ENCODE results near the gene HHIPL1. TPM values are rescaled to one million over a fixed set of nuclear protein-coding genes. Genes with fewer than 3 reads are reported as not detected.

Gene HHIPL1
- total RNA-seq, 3 donors from 2014 or later (not counting 1 experiment from before 2014, with no cell fraction given), result not detected

DNA sequence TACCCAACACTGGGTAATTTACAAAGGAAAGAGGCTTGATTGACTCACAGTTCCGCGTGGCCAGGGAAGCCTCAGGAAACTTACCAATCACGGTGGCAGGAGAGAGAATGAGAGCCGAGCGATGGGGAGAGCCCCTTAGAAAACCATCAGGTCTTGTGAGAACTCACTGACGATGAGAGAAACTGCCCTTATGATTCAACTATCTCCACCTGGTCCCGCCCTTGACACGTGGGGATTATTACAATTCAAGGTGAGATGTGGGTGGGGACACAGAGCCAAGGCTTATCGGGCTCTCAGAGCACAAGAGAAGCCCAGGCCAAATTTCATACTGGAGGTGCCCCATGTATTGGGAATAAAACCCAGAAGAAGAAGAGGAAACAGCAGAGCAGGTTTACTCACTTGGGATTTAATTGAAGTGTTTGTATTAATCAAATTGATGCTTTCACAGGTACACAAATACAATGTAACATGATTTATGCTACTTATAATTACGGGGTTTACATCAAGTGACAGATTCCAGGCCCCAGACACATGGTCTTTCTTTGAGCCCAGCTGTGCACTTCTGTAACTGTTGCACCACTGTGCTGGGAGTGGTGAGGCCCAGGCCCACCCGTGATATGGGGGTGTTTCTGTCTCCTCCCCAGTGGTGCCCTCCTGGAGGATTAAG is 32.7 kb upstream of the HHIPL1 start:
- TF ChIP-seq CTCF (IDR thresholded peaks at IDR 0.05), result no peak
- Mint-ChIP-seq H3K36me3 (no peaks in the 10 kb centered on the region), H3K4me1 (peaks cover 0 to 11% of the 10 kb centered on the region in 2 donors), H3K4me3 (no peak overlapping the region), H3K9me3 (no peaks in the 10 kb centered on the region), H3K27me3 (ENCODE audit: low read depth in 2 of 2) (peaks cover 11 to 17% of the 10 kb centered on the region in 2 donors), H3K27ac (no peak overlapping the region)
- WGBS (ENCODE audit: insufficient coverage), result 88% methylated on average over 11 of the region's 11 CpGs
- H3K27me3 ChIP-seq (ENCODE audit: control insufficient read depth, insufficient read depth, low read length), result no peaks in the 10 kb centered on the region
- intact Hi-C loops (cut with micrococcal nuclease), result no loop called here
- ATAC-seq, result no peak
- peaks cover 7% of the 10 kb centered on the region for H3K4me1 ChIP-seq (ENCODE audit: control insufficient read depth, insufficient read depth, low read length)
- H3K9me3 ChIP-seq (ENCODE audit: control insufficient read depth, insufficient read depth, low read length), result no peaks in the 10 kb centered on the region
- no peaks in the 10 kb centered on the region for H3K36me3 ChIP-seq (ENCODE audit: control insufficient read depth, insufficient read depth, low read length)
- H3K4me3 ChIP-seq (ENCODE audit: low read length), result no peak overlapping the region
- DNase-seq, result no peak
- H3K27ac ChIP-seq (ENCODE audit: low read length), result no peak overlapping the region

DNA sequence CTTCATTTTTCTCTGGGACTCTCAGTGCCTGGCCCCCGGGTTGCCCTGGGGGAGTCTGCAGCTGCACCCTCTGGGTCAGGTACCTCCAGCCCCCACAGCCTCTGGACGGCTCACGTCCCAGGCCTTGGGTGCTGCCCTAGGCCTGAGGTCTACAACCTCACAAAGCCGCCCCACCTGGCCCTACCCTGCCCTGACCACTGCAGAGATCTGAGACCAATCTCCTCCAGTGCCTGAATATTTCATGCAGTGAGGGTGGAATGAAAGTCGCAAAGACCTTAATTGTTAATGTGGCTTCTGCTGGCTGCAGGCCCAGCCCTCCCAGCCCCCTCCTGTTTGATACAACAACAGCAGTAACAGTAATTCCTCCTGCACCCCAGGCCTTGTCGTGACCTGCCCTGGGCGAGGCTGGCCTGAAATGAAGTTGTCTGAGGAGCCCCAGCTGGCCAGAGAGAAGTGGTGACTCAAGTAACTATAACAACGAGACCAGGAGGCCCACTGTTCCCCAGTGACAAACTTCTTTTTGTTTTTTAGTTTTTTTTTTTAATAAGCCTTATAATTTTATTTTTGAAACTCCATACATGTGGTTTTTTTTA is 32.1 kb upstream of the HHIPL1 start:
- Mint-ChIP-seq H3K27ac (no peak overlapping the region), H3K36me3 (no peaks in the 10 kb centered on the region), H3K9me3 (no peaks in the 10 kb centered on the region), H3K27me3 (ENCODE audit: low read depth in 2 of 2) (peaks cover 11 to 17% of the 10 kb centered on the region in 2 donors), H3K4me3 (no peak overlapping the region), H3K4me1 (peaks cover 0 to 11% of the 10 kb centered on the region in 2 donors)
- no peaks in the 10 kb centered on the region for H3K27me3 ChIP-seq (ENCODE audit: control insufficient read depth, insufficient read depth, low read length)
- ATAC-seq (no peak), DNase-seq (no peak)
- peaks cover 7% of the 10 kb centered on the region for H3K4me1 ChIP-seq (ENCODE audit: control insufficient read depth, insufficient read depth, low read length)
- WGBS (ENCODE audit: insufficient coverage), result 85% methylated on average over 8 of the region's 8 CpGs
- intact Hi-C loops (cut with micrococcal nuclease), result no loop called here
- no peaks in the 10 kb centered on the region for H3K36me3 ChIP-seq (ENCODE audit: control insufficient read depth, insufficient read depth, low read length)
- no peaks in the 10 kb centered on the region for H3K9me3 ChIP-seq (ENCODE audit: control insufficient read depth, insufficient read depth, low read length)
- no peak for TF ChIP-seq CTCF (IDR thresholded peaks at IDR 0.05)
- H3K27ac ChIP-seq (ENCODE audit: low read length), result no peak overlapping the region
- H3K4me3 ChIP-seq (ENCODE audit: low read length), result no peak overlapping the region

GRCh38 chr14:99615497-99616157 is 29.3 kb upstream of the HHIPL1 start:
- WGBS (ENCODE audit: insufficient coverage), result 69% methylated on average over 7 of the region's 7 CpGs
- intact Hi-C loops (cut with micrococcal nuclease), result no loop called here
- Histone ChIP-seq H3K4me1 (ENCODE audit: control insufficient read depth, insufficient read depth, low read length) (peaks cover 5% of the 10 kb centered on the region), H3K36me3 (ENCODE audit: control insufficient read depth, insufficient read depth, low read length) (no peaks in the 10 kb centered on the region), H3K9me3 (ENCODE audit: control insufficient read depth, insufficient read depth, low read length) (no peaks in the 10 kb centered on the region), H3K27me3 (ENCODE audit: control insufficient read depth, insufficient read depth, low read length) (peaks cover 8% of the 10 kb centered on the region), H3K27ac (ENCODE audit: low read length) (no peak overlapping the region), H3K4me3 (ENCODE audit: low read length) (no peak overlapping the region)
- Mint-ChIP-seq H3K27ac (no peak overlapping the region), H3K36me3 (no peaks in the 10 kb centered on the region), H3K4me1 (no peaks in the 10 kb centered on the region), H3K27me3 (ENCODE audit: low read depth in 2 of 2) (peaks cover 11 to 17% of the 10 kb centered on the region in 2 donors), H3K4me3 (no peak overlapping the region), H3K9me3 (no peaks in the 10 kb centered on the region)
- no peak for ATAC-seq
- no peak for TF ChIP-seq CTCF (IDR thresholded peaks at IDR 0.05)
- DNase-seq, result no peak

Measured in natural killer cell (primary cell).